HepG2 (cell line): ENCODE results near the gene IL2RA. TPM values are rescaled to one million over a fixed set of nuclear protein-coding genes. Genes with fewer than 3 reads are reported as not detected.

Experiments
- ATAC-seq: fragments of 200-7000 bp; cut with Tn5 transposase; 3 replicates; pipeline ENCODE4 v1.9.1; 2020; ENCODE audit warnings: mild to moderate bottlenecking, moderate library complexity
- BruUV-seq: library from RNA; stranded (reverse); fragments of 400-500 nt; replicated peaks from 2 replicates; lab custom pipeline; 2021; lab: Mats Ljungman, UMichigan
- CTCF ChIA-PET: fragments of 300-600 bp; formaldehyde crosslinking; extraction: SDS; loops from one replicate; lab custom pipeline; 2021; ENCODE audit warnings: low total read pairs, inconsistent platforms, low intra/inter-chr PET ratio; lab: Yijun Ruan, JAX
- POLR2A ChIA-PET: fragments of 350-600 bp; sonication (Branson Sonifier 250); formaldehyde crosslinking; loops from one replicate; lab custom pipeline; 2020; ENCODE audit warnings: antibody characterized with exemption, inconsistent platforms; lab: Yijun Ruan, JAX
- DNase-seq: peaks from one replicate; pipeline ENCODE4 v3.0.0-alpha.2; 2015; ENCODE audit warnings: low spot score
- FAIRE-seq: peaks from 3 replicates; lab custom pipeline; 2011; peaks lifted over from hg19 to GRCh38; lab: Jason Lieb, UNC
- H2AFZ ChIP-seq: one replicate; pipeline ENCODE4 v1.6.1; 2011; ENCODE audit warnings: low read length, inconsistent platforms
- H3K27ac ChIP-seq: fragments of 300-600 bp; 3 replicates; pipeline ENCODE4 v1.8.0; 2011; ENCODE audit warnings: mixed run types, mild to moderate bottlenecking, mixed read lengths, low read length, inconsistent platforms; ENCODE audit not compliant: insufficient read depth; ENCODE audit errors: extremely low read length
- H3K27me3 ChIP-seq, 2 experiments: fragments of 200-600 bp in 1 of 2; 2 replicates in 1 of 2; 3 replicates in 1 of 2; pipeline versions ENCODE4 v1.6.0 to v1.8.0; 2011; ENCODE audit warnings: low read length in 2 of 2, mild to moderate bottlenecking in 2 of 2, moderate library complexity in 2 of 2, inconsistent platforms in 1 of 2; ENCODE audit not compliant: insufficient read depth in 2 of 2, control insufficient read depth in 1 of 2
- H3K36me3 ChIP-seq, 2 experiments: fragments of 200-600 bp in 1 of 2; replicated peaks in 1 of 2; 2 replicates in 1 of 2; 3 replicates in 1 of 2; pipeline versions ENCODE4 v1.5.1 to v1.8.0; 2011; ENCODE audit warnings: low read length in 2 of 2, inconsistent platforms in 1 of 2; ENCODE audit not compliant: insufficient read depth in 2 of 2, control insufficient read depth in 1 of 2
- H3K4me1 ChIP-seq: 2 replicates; pipeline ENCODE4 v1.5.1; 2012; ENCODE audit warnings: low read length, inconsistent platforms; ENCODE audit not compliant: insufficient read depth
- H3K4me2 ChIP-seq: 2 replicates; pipeline ENCODE4 v1.6.0; 2011; ENCODE audit warnings: low read depth, low read length, inconsistent platforms
- H3K4me3 ChIP-seq, 3 experiments: fragments of 200-600 bp in 1 of 3; sonication (generic), shearing (Covaris generic) in 1 of 3; replicated peaks in 1 of 3; 2 replicates each; pipeline ENCODE4 v1.5.1; 2011 to 2016; ENCODE audit warnings: low read length in 3 of 3, inconsistent platforms in 2 of 3, low read depth in 2 of 3, mild to moderate bottlenecking in 2 of 3, control low read depth in 1 of 3, mixed read lengths in 1 of 3; ENCODE audit not compliant: insufficient read depth in 1 of 3
- H3K79me2 ChIP-seq: one replicate; pipeline ENCODE4 v1.6.1; 2011; ENCODE audit warnings: low read length, inconsistent platforms; ENCODE audit not compliant: insufficient read depth
- H3K9ac ChIP-seq: 2 replicates; pipeline ENCODE4 v1.6.0; 2011; ENCODE audit warnings: mild to moderate bottlenecking, low read depth, low read length, inconsistent platforms; ENCODE audit not compliant: insufficient read depth
- H3K9me3 ChIP-seq: 2 replicates; pipeline ENCODE4 v1.5.1; 2012; ENCODE audit warnings: mild to moderate bottlenecking, low read length
- H4K20me1 ChIP-seq: 2 replicates; pipeline ENCODE4 v1.6.0; 2011; ENCODE audit warnings: inconsistent platforms, mild to moderate bottlenecking, low read length, moderate library complexity; ENCODE audit not compliant: insufficient read depth
- ARID3A ChIP-seq: IDR thresholded peaks from 2 replicates; pipeline ENCODE4 v1.6.1; 2012; ENCODE audit warnings: low read depth, low read length, improper control_type of control experiment
- ATF7 ChIP-seq, 2 experiments: fragments of 450-650 bp in 1 of 2; sonication (generic) in 1 of 2; formaldehyde crosslinking in 1 of 2; IDR thresholded peaks; 2 replicates each; pipeline versions ENCODE4 v1.4.0 to v1.6.1; 2016 to 2020; ENCODE audit warnings: antibody characterized with exemption in 1 of 2, mild to moderate bottlenecking in 1 of 2, missing genetic modification reagents in 1 of 2
- DMTF1 ChIP-seq: sonication (generic); formaldehyde crosslinking; IDR thresholded peaks from 2 replicates; pipeline ENCODE4 v1.4.0; 2020; ENCODE audit warnings: mild to moderate bottlenecking, missing genetic modification reagents
- GATAD2A ChIP-seq: IDR thresholded peaks from 2 replicates; pipeline ENCODE4 v1.6.1; 2016
- HNRNPL ChIP-seq: fragments of 200-400 bp; formaldehyde crosslinking; IDR thresholded peaks from 2 replicates; pipeline ENCODE4 v1.6.1; 2017; ENCODE audit warnings: mild to moderate bottlenecking, low read depth, low read length
- ZNF256 ChIP-seq: sonication (generic); formaldehyde crosslinking; conservative IDR thresholded peaks from 2 replicates; pipeline ENCODE4 v1.4.0; 2020; ENCODE audit warnings: missing genetic modification reagents
- ZSCAN5A ChIP-seq: sonication (generic); formaldehyde crosslinking; IDR thresholded peaks from 2 replicates; pipeline ENCODE4 v1.8.0; 2022; ENCODE audit warnings: mild to moderate bottlenecking, missing genetic modification reagents, borderline replicate concordance
- WGBS: methylation state at CpG from one replicate; pipeline ENCODE4 v1.1.6; 2017; ENCODE audit warnings: low lambda C conversion rate; 5-methylcytosine and 5-hydroxymethylcytosine counted together
- in situ Hi-C: cut with HindIII; loops from 2 replicates; pipeline ENCODE4 v1.10.0; 2017; ENCODE audit warnings: low pct_unique_long_range_greater_than_20kb; ENCODE audit not compliant: extremely low pct_ligation_motif_present
- intact Hi-C: fragments of 100-400 bp; cut with micrococcal nuclease; formaldehyde crosslinking; loops from one replicate; pipeline ENCODE4 v1.10.0; 2022; ENCODE audit not compliant: unreplicated experiment
- polyA plus RNA-seq, 8 experiments: library from polyadenylated mRNA; depleted of rRNA in 3 of 8; stranded (reverse) in 7 of 8; unstranded in 1 of 8; fragments of >200 nt; fragmentation: Illumina TruSeq in 4 of 8; extraction: Trizol in 4 of 8; gene quantifications; 2 replicates each; pipeline versions ENCODE4 v1.2.1 to v1.2.3, GENCODE V29; 2011 to 2016; ENCODE audit warnings: low read depth in 4 of 8, missing spikeins in 1 of 8, mixed read lengths in 1 of 8; ENCODE audit not compliant: insufficient read depth in 1 of 8
- total RNA-seq, 5 experiments: library from RNA; depleted of rRNA; stranded (reverse); fragments of >200 nt; fragmentation: Illumina TruSeq; extraction: Trizol; gene quantifications; 2 replicates each; pipeline ENCODE4 v1.2.3, GENCODE V29; 2016; ENCODE audit warnings: low read depth in 1 of 5

Gene IL2RA
- total and polyA plus RNA-seq, 2 of the 13 experiments (the other 11 are each of a cell fraction or from before 2014, with no cell fraction given) = not detected

GRCh38 chr10:6098156-6098555 lies 36.0 kb upstream of the IL2RA start:
- no TSS peak for BruUV-seq
- DNase-seq (no peak), FAIRE-seq (no peak), ATAC-seq (no peak)
- Histone ChIP-seq H3K9ac (no peak overlapping the region), H3K27ac (no peak overlapping the region), H3K4me2 (no peak overlapping the region), H4K20me1 (peaks cover 15% of the 10 kb centered on the region), H2AFZ (no peak overlapping the region), H3K79me2 (peaks cover 51% of the 10 kb centered on the region), H3K27me3 (no peaks in the 10 kb centered on the region), H3K36me3 (peaks cover 14 to 52% of the 10 kb centered on the region in 2 experiments), H3K4me3 (no peak overlapping the region), H3K4me1 (no peaks in the 10 kb centered on the region; the same call in 1 of the 2 replicates), H3K9me3 (no peaks in the 10 kb centered on the region)
- TF ChIP-seq HNRNPL (no peak), ATF7 (IDR thresholded peaks at IDR 0.05) (peak; percentile 66), ATF7 (CRISPR knock-in tag; IDR thresholded peaks at IDR 0.05) (no peak)
- in situ Hi-C loops = no loop called here
- WGBS = 94% methylated on average over 7 of the region's 7 CpGs
- intact Hi-C loops = no loop called here
- POLR2A ChIA-PET = no interaction called here
- CTCF ChIA-PET = no interaction called here

- POLR2A ChIA-PET = no interaction called here
- in situ Hi-C loops (no loop called here), intact Hi-C loops (no loop called here)
- Histone ChIP-seq H2AFZ (no peak overlapping the region), H4K20me1 (peaks cover 18% of the 10 kb centered on the region), H3K4me1 (peaks cover 6% of the 10 kb centered on the region; the same call in 1 of the 2 replicates), H3K9ac (no peak overlapping the region), H3K27me3 (no peaks in the 10 kb centered on the region), H3K79me2 (peaks cover 62% of the 10 kb centered on the region), H3K9me3 (no peaks in the 10 kb centered on the region), H3K27ac (no peak overlapping the region), H3K36me3 (peaks cover 11 to 42% of the 10 kb centered on the region in 2 experiments), H3K4me2 (no peak overlapping the region), H3K4me3 (no peak overlapping the region)
- DNase-seq (no peak), FAIRE-seq (no peak), ATAC-seq (no peak)
- no peak for TF ChIP-seq ARID3A
- no peak for TF ChIP-seq DMTF1 (CRISPR knock-in tag)
- no peak for TF ChIP-seq ZSCAN5A (CRISPR knock-in tag)
- TF ChIP-seq GATAD2A (CRISPR knock-in tag) = no peak
- no peak for TF ChIP-seq ZNF256 (CRISPR knock-in tag)
- CTCF ChIA-PET = no interaction called here
- 97% methylated on average over 5 of the region's 5 CpGs for WGBS
- BruUV-seq = no TSS peak
These were observed 34.9 kb upstream of the IL2RA start for GRCh38 chr10:6097063-6097462.
